ENCODE results near the gene OR5T2. TPM values are rescaled to one million over a fixed set of nuclear protein-coding genes. Genes with fewer than 3 reads are reported as not detected.
"Not testable (repeated sequence)": the region's sequence is repeated elsewhere in the genome, so short reads cannot be mapped to it uniquely, and the experiment has no call there.

The OR5T2 gene
- total RNA-seq: not detected
- not detected for total RNA-seq (2013)

DNA sequence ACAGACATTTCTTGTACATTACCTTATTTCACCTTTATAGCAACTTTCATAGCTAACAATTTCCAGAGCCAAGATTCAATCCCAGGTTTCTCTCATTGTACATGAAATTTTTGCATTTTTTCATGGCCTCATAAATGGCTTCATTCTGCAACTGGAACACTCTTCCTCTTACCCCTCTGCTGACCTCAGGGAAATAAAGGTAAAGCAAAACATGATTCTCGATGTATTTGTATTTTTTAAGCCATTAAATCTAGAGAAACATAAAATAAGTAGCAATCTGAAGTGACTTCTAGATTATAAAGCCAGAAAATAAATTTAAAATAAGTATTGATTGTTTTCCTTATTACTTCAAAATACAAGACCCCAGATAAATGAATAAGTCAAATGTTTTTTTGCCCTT is at the start of gene OR5T2:
TSS of gene OR5T2 (minus strand) at position 101 of the 400 bp plus-strand sequence. CDS start 1,193 bp downstream, outside the sequence.
- intact Hi-C loops (cut with micrococcal nuclease): no loop called here
- no peak for ATAC-seq
- H3K9me3 Mint-ChIP-seq: peaks cover 7 to 16% of the 10 kb centered on the region in 2 donors
- no peak for TF ChIP-seq CTCF (IDR thresholded peaks at IDR 0.05)
- no peaks in the 10 kb centered on the region for H3K4me1 ChIP-seq (ENCODE audit: control insufficient read depth, insufficient read depth, low read length)
- H3K9me3 ChIP-seq (ENCODE audit: control insufficient read depth, insufficient read depth, low read length): peaks cover 6% of the 10 kb centered on the region
- no peaks in the 10 kb centered on the region for H3K36me3 ChIP-seq (ENCODE audit: control insufficient read depth, insufficient read depth, low read length)
- peaks cover 20% of the 10 kb centered on the region for H3K36me3 Mint-ChIP-seq
- DNase-seq: no peak
- no peaks in the 10 kb centered on the region for H3K27me3 Mint-ChIP-seq (ENCODE audit: low read depth in 2 of 2)
- H3K4me1 Mint-ChIP-seq: no peaks in the 10 kb centered on the region
- H3K27me3 ChIP-seq (ENCODE audit: control insufficient read depth, insufficient read depth, low read length): no peaks in the 10 kb centered on the region
- H3K27ac ChIP-seq (ENCODE audit: low read length): no peak within 1 kb of the TSS
- no peak within 1 kb of the TSS for H3K4me3 Mint-ChIP-seq
- no peak within 1 kb of the TSS for H3K27ac Mint-ChIP-seq
- no peak within 1 kb of the TSS for H3K4me3 ChIP-seq (ENCODE audit: low read length)
- WGBS (ENCODE audit: insufficient coverage): no CpG with 5 or more reads among the region's 1 CpG

- DNase-seq (no peak), ATAC-seq (no peak)
- H3K4me3 ChIP-seq (ENCODE audit: low read length): no peak within 1 kb of the TSS
- no peaks in the 10 kb centered on the region for H3K27me3 ChIP-seq (ENCODE audit: control insufficient read depth, insufficient read depth, low read length)
- no peaks in the 10 kb centered on the region for H3K4me1 ChIP-seq (ENCODE audit: control insufficient read depth, insufficient read depth, low read length)
- TF ChIP-seq CTCF (IDR thresholded peaks at IDR 0.05): no peak
- Mint-ChIP-seq H3K27ac (no peak within 1 kb of the TSS), H3K4me3 (no peak within 1 kb of the TSS), H3K36me3 (no peaks in the 10 kb centered on the region), H3K27me3 (ENCODE audit: low read depth in 2 of 2) (no peaks in the 10 kb centered on the region), H3K9me3 (peaks cover 13 to 29% of the 10 kb centered on the region in 2 donors), H3K4me1 (no peaks in the 10 kb centered on the region)
- H3K9me3 ChIP-seq (ENCODE audit: control insufficient read depth, insufficient read depth, low read length): no peaks in the 10 kb centered on the region
- H3K36me3 ChIP-seq (ENCODE audit: control insufficient read depth, insufficient read depth, low read length): no peaks in the 10 kb centered on the region
- no peak within 1 kb of the TSS for H3K27ac ChIP-seq (ENCODE audit: low read length)
- intact Hi-C loops (cut with micrococcal nuclease): no loop called here
Measured at GRCh38 chr11:56273854-56274253, 39.8 kb upstream of the OR5T2 start, which contains the start of gene OR5T1. Gene OR5T1 (plus strand): TSS chr11:56274154. CDS start chr11:56275639, 1,485 bp downstream.

- ATAC-seq: no peak
- peaks cover 13 to 37% of the 10 kb centered on the region in 2 donors for H3K9me3 Mint-ChIP-seq
- WGBS (ENCODE audit: insufficient coverage): 76% methylated on average over 3 of the region's 3 CpGs
- H3K27me3 Mint-ChIP-seq (ENCODE audit: low read depth in 2 of 2): no peaks in the 10 kb centered on the region
- no peak overlapping the region for H3K4me3 Mint-ChIP-seq
- H3K36me3 Mint-ChIP-seq: peaks cover 10% of the 10 kb centered on the region
- no peak overlapping the region for H3K27ac Mint-ChIP-seq
- intact Hi-C loops (cut with micrococcal nuclease): no loop called here
- Histone ChIP-seq H3K27ac (ENCODE audit: low read length) (no peak overlapping the region), H3K27me3 (ENCODE audit: control insufficient read depth, insufficient read depth, low read length) (no peaks in the 10 kb centered on the region), H3K9me3 (ENCODE audit: control insufficient read depth, insufficient read depth, low read length) (peaks cover 3% of the 10 kb centered on the region), H3K4me3 (ENCODE audit: low read length) (no peak overlapping the region), H3K4me1 (ENCODE audit: control insufficient read depth, insufficient read depth, low read length) (no peaks in the 10 kb centered on the region), H3K36me3 (ENCODE audit: control insufficient read depth, insufficient read depth, low read length) (no peaks in the 10 kb centered on the region)
- no peak for TF ChIP-seq CTCF (IDR thresholded peaks at IDR 0.05)
- no peaks in the 10 kb centered on the region for H3K4me1 Mint-ChIP-seq
- no peak for DNase-seq
Measured at GRCh38 chr11:56271092-56271491, 37.0 kb upstream of the OR5T2 start.

GRCh38 chr11:56251954-56252353 is 17.9 kb upstream of the OR5T2 start, which contains the start of gene OR5T3:
Gene OR5T3 (plus strand): TSS chr11:56252254. CDS start chr11:56252254, 0 bp downstream.
- TF ChIP-seq CTCF (IDR thresholded peaks at IDR 0.05): no peak
- intact Hi-C loops (cut with micrococcal nuclease): no loop called here
- Histone ChIP-seq H3K9me3 (ENCODE audit: control insufficient read depth, insufficient read depth, low read length) (no peaks in the 10 kb centered on the region), H3K27ac (ENCODE audit: low read length) (no peak within 1 kb of the TSS), H3K4me1 (ENCODE audit: control insufficient read depth, insufficient read depth, low read length) (no peaks in the 10 kb centered on the region), H3K27me3 (ENCODE audit: control insufficient read depth, insufficient read depth, low read length) (no peaks in the 10 kb centered on the region), H3K4me3 (ENCODE audit: low read length) (no peak within 1 kb of the TSS), H3K36me3 (ENCODE audit: control insufficient read depth, insufficient read depth, low read length) (no peaks in the 10 kb centered on the region)
- DNase-seq (no peak), ATAC-seq (no peak)
- Mint-ChIP-seq H3K36me3 (peaks cover 13% of the 10 kb centered on the region), H3K4me1 (no peaks in the 10 kb centered on the region), H3K9me3 (peaks cover 9 to 27% of the 10 kb centered on the region in 2 donors), H3K4me3 (no peak within 1 kb of the TSS), H3K27me3 (ENCODE audit: low read depth in 2 of 2) (no peaks in the 10 kb centered on the region), H3K27ac (no peak within 1 kb of the TSS)

DNA sequence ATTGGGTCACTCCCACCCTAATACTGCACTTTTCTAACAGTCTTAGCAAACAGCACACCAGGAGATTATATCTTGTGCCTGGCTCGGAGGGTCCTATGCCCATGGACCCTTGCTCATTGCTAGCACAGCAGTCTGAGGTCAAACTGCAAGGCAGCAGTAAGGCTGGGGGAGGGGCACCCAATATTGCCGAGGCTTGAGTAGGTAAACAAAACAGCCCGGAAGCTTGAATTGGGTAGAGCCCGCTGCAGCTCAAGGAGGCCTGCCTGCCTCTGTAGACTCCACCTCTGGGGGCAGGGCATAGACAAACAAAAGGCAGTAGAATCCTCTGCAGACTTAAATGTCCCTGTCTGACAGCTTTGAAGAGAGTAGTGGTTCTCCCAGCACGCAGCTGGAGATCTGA is 14.3 kb downstream of the OR5T2 start:
- DNase-seq; H3K9me3 ChIP-seq (ENCODE audit: control insufficient read depth, insufficient read depth, low read length); H3K27ac ChIP-seq (ENCODE audit: low read length); ATAC-seq; H3K36me3 ChIP-seq (ENCODE audit: control insufficient read depth, insufficient read depth, low read length); H3K4me1 Mint-ChIP-seq; H3K27ac Mint-ChIP-seq; H3K4me3 ChIP-seq (ENCODE audit: low read length); H3K27me3 ChIP-seq (ENCODE audit: control insufficient read depth, insufficient read depth, low read length); H3K4me1 ChIP-seq (ENCODE audit: control insufficient read depth, insufficient read depth, low read length); intact Hi-C loops (cut with micrococcal nuclease); H3K4me3 Mint-ChIP-seq; H3K27me3 Mint-ChIP-seq (ENCODE audit: low read depth in 2 of 2): not testable (repeated sequence)
- H3K36me3 Mint-ChIP-seq: peaks cover 46% of the 10 kb centered on the region
- WGBS (ENCODE audit: insufficient coverage): 87% methylated on average over 5 of the region's 5 CpGs
- peaks cover 14 to 26% of the 10 kb centered on the region in 2 donors for H3K9me3 Mint-ChIP-seq

Data from natural killer cell (primary cell).